Motor neuron (in vitro differentiated cells): Measurements from ENCODE around the gene RNPEP. TPM values are rescaled to one million over a fixed set of nuclear protein-coding genes. Genes with fewer than 3 reads are reported as not detected.
"Not testable (repeated sequence)": the region's sequence is repeated elsewhere in the genome, so short reads cannot be mapped to it uniquely, and the experiment has no call there.

Experiments used
- ATAC-seq, 8 experiments: fragments of 200-7000 bp; cut with Tn5 transposase; replicated peaks in 6 of 8; 2 replicates each; pipeline ENCODE4 v1.8.0; 2021; ENCODE audit warnings: mild to moderate bottlenecking in 8 of 8, moderate library complexity in 8 of 8
- H3K27ac ChIP-seq, 2 donors: fragments of 250-450 bp; sonication (Bioruptor Pico); 2 replicates each; pipeline ENCODE4 v1.9.0; 2021; ENCODE audit warnings: antibody characterized with exemption in 2 of 2, mild to moderate bottlenecking in 2 of 2, moderate library complexity in 1 of 2
- H3K4me1 ChIP-seq, 2 donors: fragments of 250-450 bp; sonication (Bioruptor Pico); replicated peaks in 1 of 2; 2 replicates each; pipeline ENCODE4 v1.6.1; 2021; ENCODE audit warnings: antibody characterized with exemption in 2 of 2, mild to moderate bottlenecking in 2 of 2, moderate library complexity in 1 of 2
- H3K4me3 ChIP-seq, 5 donors: fragments of 250-450 bp; sonication (Bioruptor Pico); 2 replicates each; pipeline ENCODE4 v1.9.0; 2021; ENCODE audit warnings: antibody characterized with exemption in 5 of 5, mild to moderate bottlenecking in 5 of 5, moderate library complexity in 4 of 5
- WGBS, 10 experiments: fragments of 450-650 bp; shearing (Covaris generic); methylation state at CpG; one replicate each; pipeline ENCODE4 v1.0.0; 2022; 5-methylcytosine and 5-hydroxymethylcytosine counted together
- in situ Hi-C, 9 experiments: fragments of 400-800 bp; cut with MboI; loops; one replicate each; pipeline ENCODE4 v1.15.0; 2021; ENCODE audit warnings: low sequenced_read_pairs in 9 of 9, low pct_unique_long_range_greater_than_20kb in 2 of 9; ENCODE audit not compliant: unreplicated experiment in 9 of 9
- total RNA-seq, 8 experiments: library from RNA; unstranded; fragments of 300-600 nt; gene quantifications; 2 replicates each; pipeline versions ENCODE4 v1.2.3 to v1.2.4, GENCODE V29; 2022

Gene RNPEP
- total RNA-seq, 8 experiments from 2014 or later: 33.6 to 137 (median 44.4) TPM

DNA sequence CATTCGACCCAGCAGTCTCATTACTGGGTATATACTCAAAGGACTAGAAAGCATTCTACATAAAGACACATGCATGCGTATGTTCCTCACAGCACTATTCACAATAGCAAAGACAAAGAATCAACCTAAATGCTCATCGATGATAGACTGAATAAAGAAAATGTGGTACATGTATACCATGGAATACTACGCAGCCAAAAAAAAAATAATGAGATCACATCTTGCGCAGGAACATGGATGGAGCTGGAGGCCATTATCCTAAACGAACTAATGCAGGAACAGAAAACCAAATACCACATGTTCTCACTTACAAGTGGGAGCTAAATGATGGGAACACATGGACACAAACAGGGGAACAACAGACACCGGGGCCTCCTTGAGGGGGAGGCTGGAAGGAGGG is 71.6 kb downstream of the RNPEP start:
- in situ Hi-C loops: no loop called here

DNA sequence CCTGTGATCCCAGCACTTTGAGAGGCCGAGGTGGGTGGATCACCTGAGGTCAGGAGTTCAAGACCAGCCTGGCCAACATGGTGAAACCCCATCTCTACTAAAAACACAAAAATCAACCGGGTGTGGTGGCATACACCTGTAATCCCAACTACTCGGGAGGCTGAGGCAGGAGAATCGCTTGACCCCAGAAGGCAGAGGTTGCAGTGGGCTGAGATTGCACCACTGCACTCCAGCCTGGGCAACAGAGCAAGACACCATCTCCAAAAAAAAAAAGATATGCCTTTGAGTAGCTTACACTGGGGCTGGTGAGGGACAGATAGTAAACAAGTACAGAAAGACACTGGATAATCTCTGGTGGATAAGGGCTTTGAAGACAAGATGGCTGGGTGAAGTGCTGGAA is 72.2 kb downstream of the RNPEP start:
- in situ Hi-C loops, H3K4me1 ChIP-seq, ATAC-seq, H3K4me3 ChIP-seq, H3K27ac ChIP-seq: not testable (repeated sequence)
- 58 to 82% (median 63%) methylated on average over 1 to 3 of the region's 4 CpGs; no CpG with 5 or more reads in 6 of the 10 experiments for WGBS, 10 experiments

More for the DNA sequence above, 71.6 kb downstream of the RNPEP start:
- no peak overlapping the region for H3K27ac ChIP-seq
- peaks cover 0 to 7% of the 10 kb centered on the region in 2 donors for H3K4me1 ChIP-seq
- H3K4me3 ChIP-seq: no peak overlapping the region
- WGBS, 10 experiments: 59 to 100% (median 86%) methylated on average over 1 to 7 of the region's 7 CpGs
- ATAC-seq: no peak

Other genes starting within 250 kb of the RNPEP start
- 10 to 100 TPM; 16.9 to 69.8 (median 46.7) TPM for gene IPO9, start 153.5 kb upstream of the RNPEP start, total RNA-seq
- 10 to 100 TPM in 3 of 8 experiments, 1 to 10 TPM in 5; 3.4 to 26.9 (median 7.6) TPM for gene SHISA4, start 93.8 kb upstream of the RNPEP start, total RNA-seq
- 1 to 10 TPM in 2 of 8 experiments, under 1 TPM in 6; 0.16 to 1.8 (median 0.62) TPM for gene LMOD1, start 36.1 kb upstream of the RNPEP start, total RNA-seq
- gene TIMM17A, start 27.1 kb upstream of the RNPEP start, total RNA-seq: 100 to 1,000 TPM in 3 of 8 experiments, 10 to 100 TPM in 5; 67.6 to 123 (median 75.4) TPM
- 10 to 100 TPM in 1 of 8 experiments, 1 to 10 TPM in 5, under 1 TPM in 2; 0.27 to 18.0 (median 2.8) TPM for gene ELF3, start 27.9 kb downstream of the RNPEP start, total RNA-seq
- gene GPR37L1, start 140.3 kb downstream of the RNPEP start, total RNA-seq: 1 to 10 TPM in 2 of 8 experiments, under 1 TPM in 6; 0.27 to 9.8 (median 0.64) TPM
- gene ARL8A, start 162.1 kb downstream of the RNPEP start, total RNA-seq: 10 to 100 TPM; 14.9 to 92.5 (median 72.2) TPM
- 1 to 10 TPM in 2 of 8 experiments, under 1 TPM in 6; 0.27 to 2.4 (median 0.64) TPM for gene PTPN7, start 178.0 kb downstream of the RNPEP start, total RNA-seq
- 1 to 10 TPM in 1 of 8 experiments, under 1 TPM in 7; 0.13 to 1.0 (median 0.35) TPM for gene LGR6, start 211.2 kb downstream of the RNPEP start, total RNA-seq